GM12872 (cell line): ENCODE data around the gene VSIG10L2.

Experiments
- TF ChIP-seq, protein P1 (sequence below): IDR thresholded peaks from 3 replicates; pipeline ENCODE4 v1.5.1; 2011; ENCODE audit warnings: low read depth, mild to moderate bottlenecking, low read length, moderate library complexity; ENCODE audit not compliant: insufficient read depth

The VSIG10L2 gene

DNA sequence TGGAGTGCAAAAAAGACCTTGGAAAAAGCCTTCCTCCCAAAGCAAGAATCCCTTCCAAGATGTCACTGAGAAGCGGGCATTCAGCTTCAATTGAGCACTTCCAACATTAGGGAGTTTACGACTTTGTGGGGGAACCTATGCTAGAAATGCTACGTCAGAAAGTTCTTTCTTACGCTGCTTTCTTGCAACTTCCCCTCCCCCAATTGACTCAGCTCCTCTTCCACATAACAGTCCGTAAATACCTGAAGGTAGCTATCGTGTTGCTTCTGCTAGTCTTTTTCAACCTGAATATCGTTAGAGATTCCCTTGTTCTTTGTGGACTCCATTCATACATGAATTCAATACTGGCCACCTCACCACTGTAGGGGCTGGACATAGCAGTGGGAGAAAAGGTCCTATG lies 47.0 kb downstream of the VSIG10L2 start:
- TF ChIP-seq, protein P1, sequence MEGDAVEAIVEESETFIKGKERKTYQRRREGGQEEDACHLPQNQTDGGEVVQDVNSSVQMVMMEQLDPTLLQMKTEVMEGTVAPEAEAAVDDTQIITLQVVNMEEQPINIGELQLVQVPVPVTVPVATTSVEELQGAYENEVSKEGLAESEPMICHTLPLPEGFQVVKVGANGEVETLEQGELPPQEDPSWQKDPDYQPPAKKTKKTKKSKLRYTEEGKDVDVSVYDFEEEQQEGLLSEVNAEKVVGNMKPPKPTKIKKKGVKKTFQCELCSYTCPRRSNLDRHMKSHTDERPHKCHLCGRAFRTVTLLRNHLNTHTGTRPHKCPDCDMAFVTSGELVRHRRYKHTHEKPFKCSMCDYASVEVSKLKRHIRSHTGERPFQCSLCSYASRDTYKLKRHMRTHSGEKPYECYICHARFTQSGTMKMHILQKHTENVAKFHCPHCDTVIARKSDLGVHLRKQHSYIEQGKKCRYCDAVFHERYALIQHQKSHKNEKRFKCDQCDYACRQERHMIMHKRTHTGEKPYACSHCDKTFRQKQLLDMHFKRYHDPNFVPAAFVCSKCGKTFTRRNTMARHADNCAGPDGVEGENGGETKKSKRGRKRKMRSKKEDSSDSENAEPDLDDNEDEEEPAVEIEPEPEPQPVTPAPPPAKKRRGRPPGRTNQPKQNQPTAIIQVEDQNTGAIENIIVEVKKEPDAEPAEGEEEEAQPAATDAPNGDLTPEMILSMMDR = no peak

DNA sequence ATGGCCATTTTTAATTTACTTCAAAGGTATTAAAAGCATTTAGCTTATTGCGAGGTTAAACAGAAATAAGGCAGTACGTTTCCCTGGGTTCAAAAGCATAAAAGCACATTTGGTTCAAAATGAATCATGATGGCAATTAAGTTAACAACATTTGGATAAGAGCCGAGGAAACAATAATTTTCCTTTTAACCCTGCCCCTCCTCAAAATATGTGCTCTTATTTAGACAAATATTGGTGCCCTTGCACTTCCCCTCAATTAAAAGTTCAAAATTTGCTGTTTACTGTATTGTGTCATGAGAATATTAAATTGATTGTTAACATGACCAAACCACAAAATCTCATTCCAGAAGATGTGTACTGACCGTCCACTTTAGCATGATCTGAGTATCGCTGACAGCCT lies 48.7 kb downstream of the VSIG10L2 start:
- TF ChIP-seq, protein P1 = no peak

DNA sequence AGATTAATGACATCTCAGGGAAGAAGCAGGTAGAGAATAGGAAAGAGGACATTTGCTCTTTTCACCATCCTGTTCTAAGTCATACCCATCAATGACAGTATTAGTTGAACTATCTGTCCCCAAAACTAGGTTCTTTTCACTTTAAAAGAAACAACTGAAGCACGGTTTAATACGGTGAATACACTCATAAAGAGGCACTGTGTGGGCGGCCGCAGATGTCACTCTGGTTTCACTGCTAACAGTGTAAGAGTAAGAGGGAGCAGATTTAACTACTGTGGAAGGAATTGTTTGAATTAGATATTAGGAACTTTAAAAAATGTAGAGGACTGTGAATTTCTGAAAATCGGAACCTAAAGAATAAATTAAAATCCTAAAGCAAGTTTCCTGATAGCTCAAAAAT lies 49.5 kb downstream of the VSIG10L2 start:
- TF ChIP-seq, protein P1 = no peak

DNA sequence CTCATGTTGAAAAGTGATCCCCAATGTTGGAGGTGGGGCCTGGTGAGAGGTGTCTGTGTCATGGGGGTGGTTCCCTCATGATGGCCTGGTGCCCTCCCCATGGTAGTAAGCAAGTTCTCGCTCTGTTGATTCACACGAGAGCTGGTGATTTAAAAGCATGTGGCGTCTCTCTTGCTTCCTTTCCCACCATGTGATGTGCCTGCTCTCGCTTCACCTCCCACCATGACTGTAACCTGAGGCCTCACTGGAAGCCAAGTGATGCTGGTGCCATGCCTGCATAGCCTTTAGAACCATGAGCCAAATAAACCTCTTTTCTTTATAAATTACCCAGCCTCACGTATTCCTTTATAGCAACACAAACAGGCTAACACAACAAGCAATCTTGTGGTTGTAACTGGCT lies 52.4 kb downstream of the VSIG10L2 start:
- TF ChIP-seq, protein P1 = no peak

DNA sequence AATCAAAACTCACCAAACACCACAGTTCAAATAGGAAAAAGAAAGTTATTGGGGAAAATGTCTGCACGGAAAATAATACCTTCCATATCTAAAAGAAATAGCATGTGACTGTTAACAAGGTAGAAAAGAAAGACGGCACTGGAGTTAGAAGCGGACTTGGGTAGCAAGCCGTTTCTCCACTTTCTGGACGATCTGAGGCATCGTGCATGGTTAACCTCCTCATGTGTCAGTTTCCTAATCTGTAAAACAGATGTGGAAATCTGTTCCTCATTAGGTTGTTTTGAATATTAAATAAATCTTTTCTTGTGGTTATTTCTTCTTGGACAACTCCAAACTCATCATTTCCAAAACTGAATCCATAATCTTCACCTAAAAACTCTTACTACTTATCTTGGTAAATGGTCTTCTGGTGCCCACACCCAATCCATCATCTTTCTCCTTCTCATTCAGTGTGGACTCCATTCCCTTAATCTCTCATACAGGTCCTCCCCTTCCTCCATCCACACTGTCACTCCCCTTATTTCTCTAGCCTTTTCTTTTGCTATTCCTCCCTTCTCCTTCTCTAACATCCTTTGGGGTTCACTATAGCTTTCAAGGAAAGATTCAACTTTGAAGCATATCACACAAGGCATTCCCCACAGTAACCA lies 53.5 kb downstream of the VSIG10L2 start:
- TF ChIP-seq, protein P1 = no peak

DNA sequence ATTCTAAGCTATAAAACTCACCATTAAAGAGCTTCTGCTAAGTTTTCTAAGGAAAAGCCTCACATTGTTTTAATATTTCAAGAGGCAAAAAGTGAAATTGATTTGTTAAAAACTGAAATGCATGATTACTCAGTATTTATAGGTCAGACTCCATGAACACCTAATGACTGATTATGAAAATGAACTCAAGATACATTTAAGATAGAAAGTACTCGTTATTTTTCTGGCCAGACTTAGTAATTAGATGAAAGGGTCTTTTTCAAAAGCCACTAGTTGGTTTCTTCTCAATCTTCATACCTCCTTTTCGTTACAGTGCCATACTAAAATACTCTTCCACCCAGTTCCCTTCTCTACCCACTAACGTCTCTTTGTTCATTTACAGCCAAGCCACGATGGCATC lies 56.3 kb downstream of the VSIG10L2 start:
- TF ChIP-seq, protein P1 = no peak
